Liver (tissue), 9 donors: Measurements from ENCODE around the gene NFAT5. TPM values are rescaled to one million over a fixed set of nuclear protein-coding genes. Genes with fewer than 3 reads are reported as not detected.

Experiments
- DNase-seq: peaks from one replicate; pipeline ENCODE4 v3.0.0-alpha.2; 2017; ENCODE audit warnings: low spot score
- H3K27ac ChIP-seq, 2 donors: one replicate each; pipeline ENCODE4 v1.7.0; 2013; ENCODE audit warnings: inconsistent platforms in 2 of 2, low read length in 2 of 2, control low read depth in 1 of 2, low read depth in 1 of 2, mild to moderate bottlenecking in 1 of 2
- H3K27me3 ChIP-seq, 4 donors: one replicate each; pipeline versions ENCODE4 v1.6.1 to v1.7.0; 2013; ENCODE audit warnings: low read length in 3 of 4, inconsistent platforms in 1 of 4, mild to moderate bottlenecking in 1 of 4, moderate library complexity in 1 of 4; ENCODE audit not compliant: control insufficient read depth in 4 of 4, insufficient read depth in 4 of 4
- H3K36me3 ChIP-seq, 4 donors: one replicate each; pipeline versions ENCODE4 v1.6.1 to v1.7.0; 2013; ENCODE audit warnings: low read length in 3 of 4, mild to moderate bottlenecking in 3 of 4, low read depth in 1 of 4, moderate library complexity in 1 of 4; ENCODE audit not compliant: control insufficient read depth in 4 of 4, insufficient read depth in 3 of 4
- H3K4me1 ChIP-seq, 4 donors: one replicate each; pipeline versions ENCODE4 v1.6.1 to v1.7.0; 2013; ENCODE audit warnings: low read length in 3 of 4, mild to moderate bottlenecking in 3 of 4, moderate library complexity in 1 of 4; ENCODE audit not compliant: control insufficient read depth in 4 of 4, insufficient read depth in 4 of 4
- H3K4me3 ChIP-seq, 3 donors: one replicate each; pipeline versions ENCODE4 v1.6.1 to v1.7.0; 2013; ENCODE audit warnings: low read length in 3 of 3, control low read depth in 1 of 3, low read depth in 1 of 3, mild to moderate bottlenecking in 1 of 3
- H3K9ac ChIP-seq, 2 donors: one replicate each; pipeline ENCODE4 v1.7.0; 2013; ENCODE audit warnings: low read length in 2 of 2, mild to moderate bottlenecking in 2 of 2, moderate library complexity in 2 of 2, control low read depth in 1 of 2, low read depth in 1 of 2
- H3K9me3 ChIP-seq, 4 donors: one replicate each; pipeline versions ENCODE4 v1.6.1 to v1.7.0; 2013; ENCODE audit warnings: low read length in 3 of 4; ENCODE audit not compliant: control insufficient read depth in 4 of 4
- EGR1 ChIP-seq, 2 donors: IDR thresholded peaks; 2 replicates each; pipeline ENCODE4 v1.6.1; 2016 to 2018; ENCODE audit warnings: antibody characterized with exemption in 2 of 2, low read depth in 2 of 2
- FOXA1 ChIP-seq: IDR thresholded peaks from 2 replicates; pipeline ENCODE4 v1.6.1; 2016; ENCODE audit warnings: antibody characterized with exemption
- FOXA2 ChIP-seq: IDR thresholded peaks from 2 replicates; pipeline ENCODE4 v1.6.1; 2016; ENCODE audit warnings: antibody characterized with exemption
- GABPA ChIP-seq, 2 donors: IDR thresholded peaks in 1 of 2; conservative IDR thresholded peaks in 1 of 2; 2 replicates each; pipeline ENCODE4 v1.6.1; 2016; ENCODE audit warnings: antibody characterized with exemption in 2 of 2, mild to moderate bottlenecking in 1 of 2, moderate library complexity in 1 of 2
- HNF4A ChIP-seq, 2 donors: conservative IDR thresholded peaks; 2 replicates each; pipeline ENCODE4 v1.6.1; 2016; ENCODE audit warnings: antibody characterized with exemption in 2 of 2, mild to moderate bottlenecking in 2 of 2
- HNF4G ChIP-seq: IDR thresholded peaks from 2 replicates; pipeline ENCODE4 v1.6.1; 2016; ENCODE audit warnings: antibody characterized with exemption
- JUND ChIP-seq, 2 donors: IDR thresholded peaks; 2 replicates each; pipeline ENCODE4 v1.6.1; 2016; ENCODE audit warnings: antibody characterized with exemption in 2 of 2
- NR2F2 ChIP-seq: IDR thresholded peaks from 2 replicates; pipeline ENCODE4 v1.6.1; 2016; ENCODE audit warnings: antibody characterized with exemption
- RAD21 ChIP-seq, 2 donors: IDR thresholded peaks; 2 replicates each; pipeline ENCODE4 v1.6.1; 2016; ENCODE audit warnings: antibody characterized with exemption in 2 of 2, mild to moderate bottlenecking in 2 of 2
- RXRA ChIP-seq, 2 donors: IDR thresholded peaks; 2 replicates each; pipeline ENCODE4 v1.6.1; 2017 to 2018; ENCODE audit warnings: antibody characterized with exemption in 2 of 2, mild to moderate bottlenecking in 1 of 2
- SP1 ChIP-seq: IDR thresholded peaks from 2 replicates; pipeline ENCODE4 v1.6.1; 2018; ENCODE audit warnings: antibody characterized with exemption, mild to moderate bottlenecking
- TAF1 ChIP-seq: conservative IDR thresholded peaks from 2 replicates; pipeline ENCODE4 v1.6.1; 2016; ENCODE audit warnings: antibody characterized with exemption, mild to moderate bottlenecking
- YY1 ChIP-seq: IDR thresholded peaks from 2 replicates; pipeline ENCODE4 v1.6.1; 2016; ENCODE audit warnings: antibody characterized with exemption, mild to moderate bottlenecking
- WGBS: extraction: QIAGEN DNeasy Blood & Tissue Kit; methylation state at CpG from one replicate; pipeline ENCODE4 v1.1.7; 2013; 5-methylcytosine and 5-hydroxymethylcytosine counted together
- polyA plus RNA-seq, 2 donors: library from polyadenylated mRNA; stranded (reverse) in 1 of 2; unstranded in 1 of 2; fragments of 200-250 nt in 1 of 2; fragments of >200 nt in 1 of 2; fragmentation: Nextera tagmentation in 1 of 2; extraction: Ambion mirVana in 1 of 2; gene quantifications; one replicate each; pipeline versions ENCODE4 v1.2.1 to v1.2.3, GENCODE V29; 2013 to 2015
- total RNA-seq, 2 donors: library from RNA; depleted of rRNA; stranded (reverse); fragments of >200 nt; gene quantifications; one replicate each; pipeline ENCODE4 v1.2.3, GENCODE V29; 2014
- TF ChIP-seq, protein P1 (sequence below): IDR thresholded peaks from 2 replicates; pipeline ENCODE4 v1.6.1; 2016; ENCODE audit warnings: antibody characterized with exemption, mild to moderate bottlenecking
- TF ChIP-seq, protein P2 (sequence below): IDR thresholded peaks from 2 replicates; pipeline ENCODE4 v1.6.1; 2016; ENCODE audit warnings: antibody characterized with exemption
- TF ChIP-seq, protein P3 (sequence below): IDR thresholded peaks from 2 replicates; pipeline ENCODE4 v1.6.1; 2016; ENCODE audit warnings: antibody characterized with exemption
- TF ChIP-seq, protein P4 (sequence below): IDR thresholded peaks from 2 replicates; pipeline ENCODE4 v1.6.1; 2016; ENCODE audit warnings: antibody characterized with exemption
- donor health status: healthy.
- donor health status: healthy.
- donor health status: healthy.
- donor health status: healthy.
- donor health status: healthy.

The NFAT5 gene
- total and polyA plus RNA-seq, 4 donors = 1.5 to 21.0 (median 11.2) TPM

DNA sequence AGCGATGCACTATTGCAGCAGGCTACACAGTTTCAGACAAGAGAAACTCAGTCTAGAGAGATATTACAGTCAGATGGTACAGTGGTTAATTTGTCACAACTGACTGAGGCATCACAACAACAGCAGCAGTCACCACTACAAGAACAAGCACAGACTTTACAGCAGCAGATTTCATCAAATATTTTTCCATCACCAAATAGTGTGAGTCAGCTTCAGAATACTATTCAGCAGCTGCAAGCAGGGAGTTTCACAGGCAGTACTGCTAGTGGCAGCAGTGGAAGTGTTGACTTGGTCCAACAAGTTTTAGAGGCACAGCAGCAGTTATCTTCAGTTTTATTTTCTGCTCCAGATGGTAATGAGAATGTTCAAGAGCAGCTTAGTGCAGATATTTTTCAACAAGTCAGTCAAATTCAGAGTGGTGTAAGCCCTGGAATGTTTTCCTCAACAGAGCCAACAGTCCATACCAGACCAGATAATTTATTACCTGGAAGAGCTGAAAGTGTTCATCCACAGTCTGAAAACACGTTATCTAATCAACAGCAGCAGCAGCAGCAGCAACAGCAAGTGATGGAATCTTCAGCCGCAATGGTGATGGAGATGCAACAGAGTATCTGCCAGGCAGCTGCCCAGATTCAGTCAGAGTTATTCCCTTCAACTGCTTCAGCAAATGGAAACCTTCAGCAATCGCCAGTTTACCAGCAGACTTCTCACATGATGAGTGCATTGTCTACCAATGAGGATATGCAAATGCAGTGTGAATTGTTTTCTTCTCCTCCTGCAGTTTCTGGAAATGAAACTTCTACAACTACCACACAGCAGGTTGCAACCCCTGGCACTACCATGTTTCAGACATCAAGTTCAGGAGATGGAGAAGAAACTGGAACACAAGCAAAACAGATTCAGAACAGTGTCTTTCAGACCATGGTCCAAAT lies 126.5 kb downstream of the NFAT5 start:
- no peak overlapping the region for H3K27ac ChIP-seq

DNA sequence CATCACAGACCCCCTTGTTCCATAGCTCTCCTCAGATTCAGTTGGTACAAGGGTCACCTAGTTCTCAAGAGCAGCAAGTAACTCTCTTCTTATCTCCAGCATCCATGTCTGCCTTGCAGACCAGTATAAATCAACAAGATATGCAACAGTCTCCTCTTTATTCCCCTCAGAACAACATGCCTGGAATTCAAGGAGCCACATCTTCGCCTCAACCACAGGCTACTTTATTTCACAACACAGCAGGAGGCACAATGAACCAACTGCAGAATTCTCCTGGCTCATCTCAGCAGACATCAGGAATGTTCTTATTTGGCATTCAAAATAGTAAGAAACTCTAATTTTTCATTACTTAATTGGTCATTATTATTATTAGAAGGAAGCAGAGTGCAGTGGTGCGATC lies 128.2 kb downstream of the NFAT5 start:
- no peak for DNase-seq
- TF ChIP-seq GABPA (IDR thresholded peaks at IDR 0.05 in 1 of 2, conservative IDR thresholded peaks at IDR 0.05 in 1 of 2) (no peak), RXRA (IDR thresholded peaks at IDR 0.05) (no peak), HNF4G (no peak), JUND (IDR thresholded peaks at IDR 0.05) (no peak), YY1 (no peak)
- TF ChIP-seq, protein P1, sequence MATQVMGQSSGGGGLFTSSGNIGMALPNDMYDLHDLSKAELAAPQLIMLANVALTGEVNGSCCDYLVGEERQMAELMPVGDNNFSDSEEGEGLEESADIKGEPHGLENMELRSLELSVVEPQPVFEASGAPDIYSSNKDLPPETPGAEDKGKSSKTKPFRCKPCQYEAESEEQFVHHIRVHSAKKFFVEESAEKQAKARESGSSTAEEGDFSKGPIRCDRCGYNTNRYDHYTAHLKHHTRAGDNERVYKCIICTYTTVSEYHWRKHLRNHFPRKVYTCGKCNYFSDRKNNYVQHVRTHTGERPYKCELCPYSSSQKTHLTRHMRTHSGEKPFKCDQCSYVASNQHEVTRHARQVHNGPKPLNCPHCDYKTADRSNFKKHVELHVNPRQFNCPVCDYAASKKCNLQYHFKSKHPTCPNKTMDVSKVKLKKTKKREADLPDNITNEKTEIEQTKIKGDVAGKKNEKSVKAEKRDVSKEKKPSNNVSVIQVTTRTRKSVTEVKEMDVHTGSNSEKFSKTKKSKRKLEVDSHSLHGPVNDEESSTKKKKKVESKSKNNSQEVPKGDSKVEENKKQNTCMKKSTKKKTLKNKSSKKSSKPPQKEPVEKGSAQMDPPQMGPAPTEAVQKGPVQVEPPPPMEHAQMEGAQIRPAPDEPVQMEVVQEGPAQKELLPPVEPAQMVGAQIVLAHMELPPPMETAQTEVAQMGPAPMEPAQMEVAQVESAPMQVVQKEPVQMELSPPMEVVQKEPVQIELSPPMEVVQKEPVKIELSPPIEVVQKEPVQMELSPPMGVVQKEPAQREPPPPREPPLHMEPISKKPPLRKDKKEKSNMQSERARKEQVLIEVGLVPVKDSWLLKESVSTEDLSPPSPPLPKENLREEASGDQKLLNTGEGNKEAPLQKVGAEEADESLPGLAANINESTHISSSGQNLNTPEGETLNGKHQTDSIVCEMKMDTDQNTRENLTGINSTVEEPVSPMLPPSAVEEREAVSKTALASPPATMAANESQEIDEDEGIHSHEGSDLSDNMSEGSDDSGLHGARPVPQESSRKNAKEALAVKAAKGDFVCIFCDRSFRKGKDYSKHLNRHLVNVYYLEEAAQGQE = no peak
- TF ChIP-seq, protein P2, sequence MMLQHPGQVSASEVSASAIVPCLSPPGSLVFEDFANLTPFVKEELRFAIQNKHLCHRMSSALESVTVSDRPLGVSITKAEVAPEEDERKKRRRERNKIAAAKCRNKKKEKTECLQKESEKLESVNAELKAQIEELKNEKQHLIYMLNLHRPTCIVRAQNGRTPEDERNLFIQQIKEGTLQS = no peak
- TF ChIP-seq, protein P3, sequence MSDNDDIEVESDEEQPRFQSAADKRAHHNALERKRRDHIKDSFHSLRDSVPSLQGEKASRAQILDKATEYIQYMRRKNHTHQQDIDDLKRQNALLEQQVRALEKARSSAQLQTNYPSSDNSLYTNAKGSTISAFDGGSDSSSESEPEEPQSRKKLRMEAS = no peak

More for the DNA sequence above, 126.5 kb downstream of the NFAT5 start:
- no peaks in the 10 kb centered on the region for H3K9me3 ChIP-seq
- no peak overlapping the region for H3K9ac ChIP-seq
- peaks cover 15 to 60% (median 51%) of the 10 kb centered on the region in 4 donors for H3K36me3 ChIP-seq
- 92% methylated on average over 4 of the region's 4 CpGs for WGBS
- DNase-seq = no peak
- no peak overlapping the region for H3K4me3 ChIP-seq
- H3K27me3 ChIP-seq = no peaks in the 10 kb centered on the region
- TF ChIP-seq TAF1 = no peak
- TF ChIP-seq RAD21 (IDR thresholded peaks at IDR 0.05) = no peak
- no peak for TF ChIP-seq SP1
- TF ChIP-seq FOXA2 = no peak
- TF ChIP-seq, protein P3 = no peak
- no peak for TF ChIP-seq NR2F2
- TF ChIP-seq, protein P2 = no peak
- no peak for TF ChIP-seq FOXA1
- TF ChIP-seq RXRA (IDR thresholded peaks at IDR 0.05) = no peak
- TF ChIP-seq, protein P4, sequence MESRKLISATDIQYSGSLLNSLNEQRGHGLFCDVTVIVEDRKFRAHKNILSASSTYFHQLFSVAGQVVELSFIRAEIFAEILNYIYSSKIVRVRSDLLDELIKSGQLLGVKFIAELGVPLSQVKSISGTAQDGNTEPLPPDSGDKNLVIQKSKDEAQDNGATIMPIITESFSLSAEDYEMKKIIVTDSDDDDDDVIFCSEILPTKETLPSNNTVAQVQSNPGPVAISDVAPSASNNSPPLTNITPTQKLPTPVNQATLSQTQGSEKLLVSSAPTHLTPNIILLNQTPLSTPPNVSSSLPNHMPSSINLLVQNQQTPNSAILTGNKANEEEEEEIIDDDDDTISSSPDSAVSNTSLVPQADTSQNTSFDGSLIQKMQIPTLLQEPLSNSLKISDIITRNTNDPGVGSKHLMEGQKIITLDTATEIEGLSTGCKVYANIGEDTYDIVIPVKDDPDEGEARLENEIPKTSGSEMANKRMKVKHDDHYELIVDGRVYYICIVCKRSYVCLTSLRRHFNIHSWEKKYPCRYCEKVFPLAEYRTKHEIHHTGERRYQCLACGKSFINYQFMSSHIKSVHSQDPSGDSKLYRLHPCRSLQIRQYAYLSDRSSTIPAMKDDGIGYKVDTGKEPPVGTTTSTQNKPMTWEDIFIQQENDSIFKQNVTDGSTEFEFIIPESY = no peak
- no peak for TF ChIP-seq HNF4A (conservative IDR thresholded peaks at IDR 0.05)
- TF ChIP-seq YY1 = no peak
- no peak for TF ChIP-seq JUND (IDR thresholded peaks at IDR 0.05)
- TF ChIP-seq HNF4G = no peak
- no peak for TF ChIP-seq EGR1 (IDR thresholded peaks at IDR 0.05; ENCODE audit: low read depth in 2 of 2)
- TF ChIP-seq, protein P1 = no peak
- no peaks in the 10 kb centered on the region for H3K4me1 ChIP-seq

More for the DNA sequence above, 128.2 kb downstream of the NFAT5 start:
- peaks cover 15 to 69% (median 54%) of the 10 kb centered on the region in 4 donors for H3K36me3 ChIP-seq
- no peak overlapping the region for H3K4me3 ChIP-seq
- H3K4me1 ChIP-seq = no peaks in the 10 kb centered on the region
- H3K27me3 ChIP-seq = no peaks in the 10 kb centered on the region
- WGBS = 96% methylated on average over 2 of the region's 2 CpGs
- no peak overlapping the region for H3K9ac ChIP-seq
- no peaks in the 10 kb centered on the region for H3K9me3 ChIP-seq
- H3K27ac ChIP-seq = no peak overlapping the region
